HG03442 (cell line): ENCODE results near the gene LRRC32.

Source experiments
- ATAC-seq: cut with Tn5 transposase; IDR thresholded peaks from one replicate; pipeline ENCODE4 v1.9.1; 2021; ENCODE audit warnings: mild to moderate bottlenecking, moderate library complexity; ENCODE audit not compliant: unreplicated experiment

Gene LRRC32, protein sequence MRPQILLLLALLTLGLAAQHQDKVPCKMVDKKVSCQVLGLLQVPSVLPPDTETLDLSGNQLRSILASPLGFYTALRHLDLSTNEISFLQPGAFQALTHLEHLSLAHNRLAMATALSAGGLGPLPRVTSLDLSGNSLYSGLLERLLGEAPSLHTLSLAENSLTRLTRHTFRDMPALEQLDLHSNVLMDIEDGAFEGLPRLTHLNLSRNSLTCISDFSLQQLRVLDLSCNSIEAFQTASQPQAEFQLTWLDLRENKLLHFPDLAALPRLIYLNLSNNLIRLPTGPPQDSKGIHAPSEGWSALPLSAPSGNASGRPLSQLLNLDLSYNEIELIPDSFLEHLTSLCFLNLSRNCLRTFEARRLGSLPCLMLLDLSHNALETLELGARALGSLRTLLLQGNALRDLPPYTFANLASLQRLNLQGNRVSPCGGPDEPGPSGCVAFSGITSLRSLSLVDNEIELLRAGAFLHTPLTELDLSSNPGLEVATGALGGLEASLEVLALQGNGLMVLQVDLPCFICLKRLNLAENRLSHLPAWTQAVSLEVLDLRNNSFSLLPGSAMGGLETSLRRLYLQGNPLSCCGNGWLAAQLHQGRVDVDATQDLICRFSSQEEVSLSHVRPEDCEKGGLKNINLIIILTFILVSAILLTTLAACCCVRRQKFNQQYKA

GRCh38 chr11:76670485-76671236 is at the start of gene LRRC32:
LRRC32 (minus strand) TSS chr11:76670747; CDS start chr11:76665954, 4,793 bp downstream.
- ATAC-seq: no peak

GRCh38 chr11:76719686-76720085 is 49.1 kb upstream of the LRRC32 start:
- ATAC-seq: no peak

- ATAC-seq: no peak
Observed at GRCh38 chr11:76719281-76719680, 48.7 kb upstream of the LRRC32 start.

GRCh38 chr11:76717816-76718215 is 47.3 kb upstream of the LRRC32 start:
- no peak for ATAC-seq

- no peak for ATAC-seq
Observed at GRCh38 chr11:76717369-76717768, 46.8 kb upstream of the LRRC32 start.

- ATAC-seq: no peak
Observed at GRCh38 chr11:76716268-76716667, 45.7 kb upstream of the LRRC32 start.

DNA sequence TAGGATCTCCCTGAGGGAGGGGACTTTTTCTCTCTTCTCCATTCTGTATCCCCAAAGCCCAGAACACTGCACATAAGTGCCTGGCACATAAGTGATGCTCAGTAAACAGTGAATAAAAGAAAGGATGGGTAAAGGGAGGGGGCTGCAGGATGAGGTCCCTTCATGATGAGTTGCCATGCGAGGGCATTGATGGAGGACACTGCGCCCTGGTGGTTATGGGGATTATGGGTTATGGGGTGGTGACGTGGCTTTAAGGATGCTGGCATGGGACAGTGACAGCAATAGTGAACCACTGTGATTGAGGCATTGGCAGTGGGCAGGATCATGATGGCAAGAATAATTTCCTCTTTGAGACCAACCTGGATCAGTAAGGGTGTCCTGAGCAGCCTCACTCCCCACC is 43.9 kb upstream of the LRRC32 start:
- ATAC-seq: no peak

- no peak for ATAC-seq
Observed at GRCh38 chr11:76713499-76713898, 43.0 kb upstream of the LRRC32 start.

GRCh38 chr11:76712125-76712524 is 41.6 kb upstream of the LRRC32 start:
- ATAC-seq: no peak

- ATAC-seq: no peak
Observed at GRCh38 chr11:76709756-76710155, 39.2 kb upstream of the LRRC32 start.

DNA sequence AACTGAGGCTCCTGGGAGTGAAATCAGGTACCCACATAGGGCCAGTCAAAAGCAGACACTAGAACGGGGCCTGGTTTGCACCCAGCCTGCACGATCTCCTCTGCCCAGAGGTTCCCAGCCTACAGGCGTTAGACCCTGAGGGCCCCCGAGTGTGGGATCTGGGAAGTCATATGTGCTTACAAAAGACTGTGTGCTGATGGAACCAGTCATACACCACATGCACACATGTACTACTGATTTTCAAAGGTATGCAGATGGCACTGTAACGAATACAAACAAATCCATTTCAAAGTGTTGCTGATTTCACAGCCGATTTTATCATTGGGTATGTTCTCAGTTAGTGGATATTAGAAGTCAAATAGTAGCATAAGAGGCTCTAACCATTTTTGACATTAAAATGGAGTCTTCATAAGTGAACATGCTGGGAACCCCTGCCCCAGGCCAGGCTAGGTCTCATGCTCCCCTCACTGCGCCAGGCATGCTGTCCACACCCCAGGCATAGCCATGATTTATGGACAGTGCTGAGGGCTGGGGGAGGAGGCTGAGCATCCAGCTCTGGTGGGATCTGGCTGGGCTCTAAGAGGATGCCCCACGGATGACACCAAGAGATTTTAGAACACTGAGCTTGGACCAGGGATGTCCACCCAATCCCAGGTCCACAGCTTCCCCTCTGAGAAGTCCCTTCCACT is 38.6 kb upstream of the LRRC32 start:
- no peak for ATAC-seq

- ATAC-seq: no peak
Observed at GRCh38 chr11:76707293-76707825, 36.8 kb upstream of the LRRC32 start.

DNA sequence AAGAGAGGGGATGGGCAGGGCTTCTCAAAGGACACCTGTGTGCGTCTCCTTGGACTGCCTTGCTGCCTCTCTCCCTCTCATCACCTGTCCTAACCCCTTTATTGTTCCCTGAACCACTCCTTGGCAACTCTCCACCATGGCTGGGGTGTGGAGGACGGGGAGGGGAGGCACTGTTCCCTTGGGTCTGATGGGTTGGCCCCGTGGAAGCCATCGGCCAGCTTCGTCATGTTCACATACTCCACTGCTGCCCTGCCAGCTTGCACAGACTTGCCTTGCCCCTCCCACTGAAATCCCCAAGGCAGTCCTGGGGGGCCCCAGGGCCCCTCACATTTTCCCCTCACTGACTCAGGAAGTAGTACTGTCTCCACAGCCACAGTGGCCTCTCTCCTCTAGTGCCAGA is 36.1 kb upstream of the LRRC32 start:
- no peak for ATAC-seq

GRCh38 chr11:76705826-76706225 is 35.3 kb upstream of the LRRC32 start:
- no peak for ATAC-seq

GRCh38 chr11:76704171-76704948 is 33.8 kb upstream of the LRRC32 start:
- no peak for ATAC-seq

GRCh38 chr11:76703707-76704106 is 33.2 kb upstream of the LRRC32 start:
- ATAC-seq: no peak

DNA sequence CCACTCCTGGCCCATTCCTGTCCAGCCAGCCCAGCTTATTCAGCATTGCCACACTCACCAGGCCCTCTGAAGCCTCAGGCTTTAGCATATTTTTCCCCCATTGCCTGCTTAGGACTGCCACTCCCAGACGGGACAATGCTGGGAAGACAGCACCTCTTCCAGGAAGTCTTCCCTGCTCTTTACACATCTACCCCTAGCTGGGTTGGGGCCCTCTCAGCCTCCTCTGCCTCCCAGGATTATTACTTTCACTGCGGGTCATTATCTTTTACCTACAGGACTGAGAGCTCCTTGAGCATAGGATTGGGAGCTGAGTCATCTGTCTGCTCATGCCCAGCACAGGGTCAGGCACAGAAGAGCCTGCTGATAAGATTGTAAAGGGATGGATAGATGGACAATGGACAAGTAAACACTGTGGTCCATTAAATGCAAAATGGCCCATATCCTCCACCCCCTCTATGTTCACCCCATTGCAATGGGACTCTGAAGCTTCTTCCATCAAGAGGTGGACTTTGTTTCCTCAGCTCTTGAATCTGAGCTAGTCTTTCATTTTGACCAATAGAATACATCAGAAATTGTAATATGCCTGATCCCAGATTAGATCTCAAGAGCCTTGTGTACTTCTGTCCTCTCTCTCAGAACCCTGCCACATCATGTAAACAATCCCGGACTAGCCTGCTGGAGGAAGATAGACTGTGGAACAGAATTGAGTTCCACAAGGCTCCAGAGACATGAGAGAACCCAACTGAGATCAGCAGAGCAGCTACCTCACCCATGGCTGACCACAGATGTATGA is 32.0 kb upstream of the LRRC32 start:
- ATAC-seq: no peak

GRCh38 chr11:76701294-76702040 is 30.9 kb upstream of the LRRC32 start:
- no peak for ATAC-seq
